Thyroid gland (tissue), 4 donors: ENCODE data around the gene GRIPAP1. TPM values are rescaled to one million over a fixed set of nuclear protein-coding genes. Genes with fewer than 3 reads are reported as not detected.

Source experiments
- DNase-seq, 2 donors: peaks; one replicate each; pipeline ENCODE4 v3.0.0-alpha.2; 2019
- H3K27ac ChIP-seq, 3 donors: fragments of 200-600 bp; sonication (generic); 1 replicate in 2 of 3; 2 replicates in 1 of 3; pipeline ENCODE4 v1.5.1; 2016 to 2019; ENCODE audit warnings: mild to moderate bottlenecking in 1 of 3, moderate library complexity in 1 of 3
- H3K27me3 ChIP-seq: fragments of 200-600 bp; sonication (generic); one replicate; pipeline ENCODE4 v1.5.1; 2019
- H3K36me3 ChIP-seq, 2 donors: fragments of 200-600 bp; sonication (generic); one replicate each; pipeline ENCODE4 v1.5.1; 2016 to 2019
- H3K4me1 ChIP-seq, 2 donors: fragments of 200-600 bp; sonication (generic); one replicate each; pipeline ENCODE4 v1.5.1; 2017 to 2019
- H3K4me3 ChIP-seq, 3 donors: fragments of 200-600 bp; sonication (generic); replicated peaks in 1 of 3; 1 replicate in 2 of 3; 2 replicates in 1 of 3; pipeline ENCODE4 v1.5.1; 2016; ENCODE audit warnings: mild to moderate bottlenecking in 1 of 3
- H3K9me3 ChIP-seq: fragments of 200-600 bp; sonication (generic); one replicate; pipeline ENCODE4 v1.5.1; 2017
- POLR2A ChIP-seq, 2 donors: fragments of 450-650 bp; IDR thresholded peaks; one replicate each; pipeline ENCODE4 v1.6.1; 2017; ENCODE audit warnings: antibody characterized with exemption in 2 of 2, mild to moderate bottlenecking in 2 of 2, moderate library complexity in 1 of 2
- WGBS, 2 donors: methylation state at CpG; one replicate each; pipeline ENCODE4 v1.1.5; 2017; 5-methylcytosine and 5-hydroxymethylcytosine counted together
- intact Hi-C: fragments of 100-400 bp; cut with DNase I; formaldehyde crosslinking; loops from one replicate; pipeline ENCODE4 v1.15.1; 2023
- total RNA-seq, 4 donors: library from RNA; depleted of rRNA; stranded (reverse); fragments of >200 nt; gene quantifications; one replicate each; pipeline ENCODE4 v1.2.3, GENCODE V29; 2016
- TF ChIP-seq, protein P1 (sequence below), 6 experiments: fragments of 200-600 bp in 3 of 6; fragments of 450-650 bp in 3 of 6; sonication (generic) in 3 of 6; IDR thresholded peaks; one replicate each; pipeline ENCODE4 v1.5.1; 2016 to 2019; ENCODE audit warnings: antibody characterized with exemption in 6 of 6, mild to moderate bottlenecking in 2 of 6, inconsistent platforms in 1 of 6, moderate library complexity in 1 of 6

GRIPAP1 gene
- total RNA-seq, 4 donors from 2014 or later = 30.6 to 33.9 (median 33.4) TPM

DNA sequence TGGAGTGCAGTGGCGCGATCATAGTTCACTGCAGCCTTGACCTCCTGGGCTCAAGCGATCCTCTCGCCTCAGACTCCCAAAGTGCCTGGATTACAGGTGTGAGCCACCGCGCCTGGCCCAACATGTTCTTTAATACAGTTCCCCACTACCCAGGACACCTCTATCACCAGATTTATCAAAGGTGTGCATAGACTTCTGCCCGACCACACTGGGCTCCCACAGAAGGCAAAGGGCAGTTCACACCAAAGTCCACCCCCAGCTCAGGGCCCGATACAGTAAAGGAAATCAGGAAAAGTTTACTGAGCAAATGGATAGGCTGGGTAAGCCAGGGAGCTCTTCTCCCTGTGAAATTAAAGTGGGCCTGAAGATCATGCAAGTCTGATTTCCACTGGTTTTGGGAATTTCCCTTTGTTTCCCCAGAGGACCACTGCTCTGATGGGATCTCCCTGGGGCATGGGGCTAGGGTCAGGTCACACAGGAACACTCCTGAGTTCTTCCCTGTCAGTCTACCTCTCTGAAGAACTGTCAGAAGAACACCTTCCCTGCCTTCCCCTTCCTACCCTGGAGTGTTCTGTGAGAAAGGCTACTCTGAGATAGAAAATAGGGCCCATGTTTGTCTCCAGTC lies 65.5 kb downstream of the GRIPAP1 start:
- no peaks in the 10 kb centered on the region for H3K27me3 ChIP-seq
- WGBS, 2 donors = 90 to 95% methylated on average over 6 to 8 of the region's 8 CpGs
- no peak for DNase-seq
- no peak overlapping the region for H3K4me3 ChIP-seq
- peaks cover 0 to 17% of the 10 kb centered on the region in 2 donors for H3K36me3 ChIP-seq
- no peaks in the 10 kb centered on the region for H3K4me1 ChIP-seq
- no peak overlapping the region for H3K27ac ChIP-seq
- TF ChIP-seq POLR2A (IDR thresholded peaks at IDR 0.05) = no peak
- intact Hi-C loops = no loop called here
- H3K9me3 ChIP-seq = no peaks in the 10 kb centered on the region

DNA sequence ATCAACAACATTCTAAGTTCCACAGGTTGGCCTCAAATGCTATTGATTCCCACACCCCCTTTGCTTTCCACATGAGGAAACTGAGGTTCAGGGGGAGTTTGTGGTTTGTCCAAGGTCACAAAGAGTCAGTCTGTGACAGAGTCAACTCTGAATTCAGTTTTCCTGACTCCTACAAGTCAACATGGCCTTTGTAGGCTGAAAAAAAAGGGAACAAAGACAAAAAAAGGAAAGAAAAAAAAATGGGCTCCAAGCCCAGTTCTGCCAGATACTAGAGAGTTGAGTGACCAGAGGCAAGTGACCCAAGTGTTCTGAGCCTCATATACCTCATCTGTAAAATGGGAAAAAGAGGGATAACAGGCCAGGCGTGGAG lies 66.8 kb downstream of the GRIPAP1 start:
- intact Hi-C loops = no loop called here
- Histone ChIP-seq H3K9me3 (no peaks in the 10 kb centered on the region), H3K27ac (no peak overlapping the region), H3K4me1 (no peaks in the 10 kb centered on the region), H3K27me3 (no peaks in the 10 kb centered on the region), H3K4me3 (no peak overlapping the region), H3K36me3 (peaks cover 2 to 17% of the 10 kb centered on the region in 2 donors)
- no peak for TF ChIP-seq POLR2A (IDR thresholded peaks at IDR 0.05)
- TF ChIP-seq, protein P1, sequence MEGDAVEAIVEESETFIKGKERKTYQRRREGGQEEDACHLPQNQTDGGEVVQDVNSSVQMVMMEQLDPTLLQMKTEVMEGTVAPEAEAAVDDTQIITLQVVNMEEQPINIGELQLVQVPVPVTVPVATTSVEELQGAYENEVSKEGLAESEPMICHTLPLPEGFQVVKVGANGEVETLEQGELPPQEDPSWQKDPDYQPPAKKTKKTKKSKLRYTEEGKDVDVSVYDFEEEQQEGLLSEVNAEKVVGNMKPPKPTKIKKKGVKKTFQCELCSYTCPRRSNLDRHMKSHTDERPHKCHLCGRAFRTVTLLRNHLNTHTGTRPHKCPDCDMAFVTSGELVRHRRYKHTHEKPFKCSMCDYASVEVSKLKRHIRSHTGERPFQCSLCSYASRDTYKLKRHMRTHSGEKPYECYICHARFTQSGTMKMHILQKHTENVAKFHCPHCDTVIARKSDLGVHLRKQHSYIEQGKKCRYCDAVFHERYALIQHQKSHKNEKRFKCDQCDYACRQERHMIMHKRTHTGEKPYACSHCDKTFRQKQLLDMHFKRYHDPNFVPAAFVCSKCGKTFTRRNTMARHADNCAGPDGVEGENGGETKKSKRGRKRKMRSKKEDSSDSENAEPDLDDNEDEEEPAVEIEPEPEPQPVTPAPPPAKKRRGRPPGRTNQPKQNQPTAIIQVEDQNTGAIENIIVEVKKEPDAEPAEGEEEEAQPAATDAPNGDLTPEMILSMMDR (IDR thresholded peaks at IDR 0.05) = no peak
- 100% methylated on average over 1 of the region's 1 CpG for WGBS, 2 donors
- no peak for DNase-seq

DNA sequence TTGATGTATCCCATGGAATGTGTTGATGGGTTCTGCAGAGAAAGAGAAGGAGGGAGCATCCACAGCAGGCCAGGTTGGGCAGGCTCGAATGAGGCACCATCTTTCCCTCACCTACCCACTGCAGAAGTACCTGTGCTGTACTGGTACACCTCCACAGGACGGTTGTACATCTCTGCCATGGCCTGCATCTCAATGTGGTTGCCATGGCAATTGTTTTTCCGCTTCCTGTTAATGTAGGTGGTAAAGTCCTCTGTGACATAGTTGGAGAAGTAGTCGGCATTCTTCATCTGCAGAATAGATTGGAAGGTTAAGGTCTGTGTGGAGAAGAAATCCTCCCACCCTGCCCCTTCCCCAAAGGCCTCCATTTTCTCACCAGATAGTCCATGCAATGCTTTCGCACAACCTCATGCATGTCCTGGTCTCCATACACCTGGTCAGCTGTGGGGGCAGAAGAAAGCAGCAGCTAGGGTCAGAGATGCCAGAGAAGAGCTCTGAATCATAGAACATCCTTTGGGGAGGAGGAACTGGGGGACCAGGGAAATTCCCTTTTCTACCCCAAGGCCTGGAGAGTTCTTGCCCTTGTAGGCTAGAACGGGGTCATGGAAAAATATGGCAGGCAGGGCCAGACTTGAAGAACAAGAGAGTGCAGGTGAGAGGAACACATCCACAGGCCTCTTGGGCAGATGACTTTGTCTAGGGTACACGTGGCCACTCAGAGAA lies 67.3 kb downstream of the GRIPAP1 start:
- H3K36me3 ChIP-seq = peaks cover 6 to 17% of the 10 kb centered on the region in 2 donors
- no peak for DNase-seq
- 87 to 93% methylated on average over 6 to 7 of the region's 7 CpGs for WGBS, 2 donors
- no peak overlapping the region for H3K27ac ChIP-seq
- TF ChIP-seq, protein P1 (IDR thresholded peaks at IDR 0.05) = no peak
- TF ChIP-seq POLR2A (IDR thresholded peaks at IDR 0.05) = no peak
- H3K9me3 ChIP-seq = no peaks in the 10 kb centered on the region
- no peaks in the 10 kb centered on the region for H3K27me3 ChIP-seq
- H3K4me1 ChIP-seq = no peaks in the 10 kb centered on the region
- intact Hi-C loops = no loop called here
- H3K4me3 ChIP-seq = no peak overlapping the region

DNA sequence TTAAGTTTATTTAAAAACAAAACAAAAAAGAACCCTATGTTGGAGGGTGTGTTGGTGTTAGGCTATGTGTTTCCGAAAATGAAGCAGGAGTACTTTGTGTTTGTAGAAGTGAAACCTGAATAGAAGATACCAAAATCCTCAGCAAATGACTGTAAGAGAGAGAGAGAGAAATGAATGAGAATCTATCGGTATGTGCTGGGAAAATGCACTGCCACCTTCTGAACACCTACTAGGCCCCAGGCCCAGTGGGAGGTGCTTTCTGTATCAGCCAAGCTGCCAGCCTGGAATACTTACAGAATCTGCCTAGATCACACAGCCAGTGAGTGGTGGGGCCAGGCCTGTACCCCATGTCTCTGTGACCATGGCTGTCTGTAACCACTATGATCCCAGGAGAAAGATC lies 68.3 kb downstream of the GRIPAP1 start:
- Histone ChIP-seq H3K27ac (no peak overlapping the region), H3K4me1 (no peaks in the 10 kb centered on the region), H3K36me3 (peaks cover 6 to 17% of the 10 kb centered on the region in 2 donors), H3K9me3 (no peaks in the 10 kb centered on the region), H3K27me3 (no peaks in the 10 kb centered on the region), H3K4me3 (no peak overlapping the region)
- no peak for TF ChIP-seq POLR2A (IDR thresholded peaks at IDR 0.05)
- TF ChIP-seq, protein P1 (IDR thresholded peaks at IDR 0.05) = no peak
- DNase-seq = no peak
- 87 to 95% methylated on average over 2 of the region's 2 CpGs for WGBS, 2 donors
- intact Hi-C loops = no loop called here

DNA sequence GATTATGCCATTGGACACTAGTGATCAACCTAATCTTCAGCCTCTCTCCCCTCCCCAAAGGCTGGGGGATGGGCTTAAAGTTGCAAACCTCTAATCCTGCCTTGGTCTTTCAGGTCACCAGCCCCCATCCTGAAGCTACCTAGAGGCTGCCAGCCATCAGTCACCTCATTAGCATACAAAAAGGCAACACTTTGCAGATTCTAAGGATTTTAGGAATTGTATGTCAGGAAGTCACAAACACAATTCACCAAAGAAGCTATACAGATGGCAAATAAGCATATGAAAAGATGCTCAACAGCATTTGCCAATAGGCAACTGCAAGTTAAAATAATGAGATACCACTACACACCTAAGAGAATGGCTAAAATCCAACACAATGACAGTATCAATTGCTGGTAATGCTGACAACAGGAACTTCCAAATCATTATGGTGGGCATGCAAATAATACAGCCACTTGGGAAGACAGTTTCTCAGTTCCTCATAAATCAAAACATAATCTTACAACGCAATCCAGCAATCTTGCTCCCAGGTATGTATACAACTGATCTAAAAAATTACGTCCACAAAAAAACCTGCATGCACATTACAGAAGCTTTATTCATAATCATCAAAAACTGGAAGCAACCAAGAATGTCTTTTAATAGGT lies 74.2 kb downstream of the GRIPAP1 start:
- 80 to 91% methylated on average over 2 of the region's 2 CpGs for WGBS, 2 donors

More for the DNA sequence above, 74.2 kb downstream of the GRIPAP1 start:
- no peak for TF ChIP-seq POLR2A (IDR thresholded peaks at IDR 0.05)
- TF ChIP-seq, protein P1 (IDR thresholded peaks at IDR 0.05) = no peak
- Histone ChIP-seq H3K27me3 (no peaks in the 10 kb centered on the region), H3K9me3 (no peaks in the 10 kb centered on the region), H3K4me3 (no peak overlapping the region), H3K4me1 (no peaks in the 10 kb centered on the region), H3K27ac (no peak overlapping the region), H3K36me3 (peaks cover 17 to 23% of the 10 kb centered on the region in 2 donors)
- intact Hi-C loops = no loop called here
- no peak for DNase-seq
